Measurements from ENCODE around the gene ARMC12. TPM values are rescaled to one million over a fixed set of nuclear protein-coding genes. Genes with fewer than 3 reads are reported as not detected.

Gene ARMC12
- total RNA-seq, 2 experiments from 2014 or later: 1.9 to 2.8 TPM

GRCh38 chr6:35786272-35786671, 49.4 kb downstream of the ARMC12 start:
- H3K4me3 Mint-ChIP-seq: no peak overlapping the region
- H3K9me3 Mint-ChIP-seq: no peaks in the 10 kb centered on the region
- ATAC-seq (ENCODE audit: poor library complexity) (no peak), DNase-seq (no peak)
- H3K9me3 ChIP-seq (ENCODE audit: control insufficient read depth in 1 of 2, insufficient read depth in 1 of 2, low read length in 2 of 2): peaks cover 0 to 9% of the 10 kb centered on the region in 2 experiments
- peaks cover 29 to 30% of the 10 kb centered on the region in 2 experiments for H3K27me3 ChIP-seq (ENCODE audit: control insufficient read depth in 1 of 2, insufficient read depth in 2 of 2, low read length in 2 of 2)
- CTCF ChIA-PET: no interaction called here
- no peak overlapping the region for H3K27ac ChIP-seq (ENCODE audit: low read depth in 1 of 2, low read length in 2 of 2)
- no peaks in the 10 kb centered on the region for H3K4me1 Mint-ChIP-seq (ENCODE audit: low read depth)
- peaks cover 5% of the 10 kb centered on the region for H3K4me1 ChIP-seq (ENCODE audit: insufficient read depth, low read length)
- H3K36me3 Mint-ChIP-seq (ENCODE audit: low read depth): no peaks in the 10 kb centered on the region
- no peaks in the 10 kb centered on the region for H3K36me3 ChIP-seq (ENCODE audit: insufficient read depth, low read length)
- POLR2A ChIA-PET: no interaction called here
- H3K4me3 ChIP-seq (ENCODE audit: low read length): no peak overlapping the region
- no peak for TF ChIP-seq CTCF (IDR thresholded peaks at IDR 0.05)
- H3K27me3 Mint-ChIP-seq: peaks cover 58% of the 10 kb centered on the region
- intact Hi-C loops (cut with DNase I, micrococcal nuclease): no loop called here
- no peak overlapping the region for H3K27ac Mint-ChIP-seq

- H3K36me3 ChIP-seq (ENCODE audit: insufficient read depth, low read length): no peaks in the 10 kb centered on the region
- POLR2A ChIA-PET: no interaction called here
- no peaks in the 10 kb centered on the region for H3K36me3 Mint-ChIP-seq (ENCODE audit: low read depth)
- CTCF ChIA-PET: no interaction called here
- H3K4me3 ChIP-seq (ENCODE audit: low read length): no peak overlapping the region
- H3K4me1 Mint-ChIP-seq (ENCODE audit: low read depth): no peaks in the 10 kb centered on the region
- DNase-seq (no peak), ATAC-seq (ENCODE audit: poor library complexity) (no peak)
- H3K9me3 Mint-ChIP-seq: no peaks in the 10 kb centered on the region
- H3K27ac ChIP-seq (ENCODE audit: low read depth in 1 of 2, low read length in 2 of 2): no peak overlapping the region
- intact Hi-C loops (cut with DNase I, micrococcal nuclease): loop anchor here (1.0 kb wide), 1 partner anchor 11 kb away; no protein-coding TSS in a partner anchor
- peaks cover 0 to 9% of the 10 kb centered on the region in 2 experiments for H3K9me3 ChIP-seq (ENCODE audit: control insufficient read depth in 1 of 2, insufficient read depth in 1 of 2, low read length in 2 of 2)
- no peak overlapping the region for H3K27ac Mint-ChIP-seq
- TF ChIP-seq CTCF (IDR thresholded peaks at IDR 0.05): no peak
- no peak overlapping the region for H3K4me3 Mint-ChIP-seq
- H3K4me1 ChIP-seq (ENCODE audit: insufficient read depth, low read length): peaks cover 5% of the 10 kb centered on the region
- peaks cover 29 to 30% of the 10 kb centered on the region in 2 experiments for H3K27me3 ChIP-seq (ENCODE audit: control insufficient read depth in 1 of 2, insufficient read depth in 2 of 2, low read length in 2 of 2)
- H3K27me3 Mint-ChIP-seq: peaks cover 55% of the 10 kb centered on the region
These were observed 50.0 kb downstream of the ARMC12 start for GRCh38 chr6:35786810-35787209.

- Mint-ChIP-seq H3K9me3 (no peaks in the 10 kb centered on the region), H3K4me1 (ENCODE audit: low read depth) (no peaks in the 10 kb centered on the region), H3K4me3 (no peak overlapping the region), H3K27me3 (peaks cover 58% of the 10 kb centered on the region), H3K27ac (no peak overlapping the region), H3K36me3 (ENCODE audit: low read depth) (no peaks in the 10 kb centered on the region)
- Histone ChIP-seq H3K27ac (ENCODE audit: low read depth in 1 of 2, low read length in 2 of 2) (no peak overlapping the region), H3K9me3 (ENCODE audit: control insufficient read depth in 1 of 2, insufficient read depth in 1 of 2, low read length in 2 of 2) (peaks cover 0 to 9% of the 10 kb centered on the region in 2 experiments), H3K4me1 (ENCODE audit: insufficient read depth, low read length) (peaks cover 5% of the 10 kb centered on the region), H3K36me3 (ENCODE audit: insufficient read depth, low read length) (no peaks in the 10 kb centered on the region), H3K27me3 (ENCODE audit: control insufficient read depth in 1 of 2, insufficient read depth in 2 of 2, low read length in 2 of 2) (peaks cover 29 to 30% of the 10 kb centered on the region in 2 experiments), H3K4me3 (ENCODE audit: low read length) (no peak overlapping the region)
- intact Hi-C loops (cut with DNase I, micrococcal nuclease): loop anchor here (1.0 kb wide), 1 partner anchor 11 kb away; no protein-coding TSS in a partner anchor
- ATAC-seq (ENCODE audit: poor library complexity) (no peak), DNase-seq (no peak)
- ChIA-PET CTCF (no interaction called here), POLR2A (no interaction called here)
- no peak for TF ChIP-seq CTCF (IDR thresholded peaks at IDR 0.05)
These were observed 50.7 kb downstream of the ARMC12 start for GRCh38 chr6:35787266-35788218.

All from CD4-positive, alpha-beta T cell (primary cell).